ENCODE measurements around the gene PCSK5.

GRCh38 chr9:76313771-76314170 is 423.3 kb downstream of the PCSK5 start:
- TF ChIP-seq CTCF (IDR thresholded peaks at IDR 0.05; ENCODE audit: poor library complexity) (no peak), EZH2 (IDR thresholded peaks at IDR 0.05; ENCODE audit: borderline replicate concordance) (no peak), EZH2phosphoT487 (IDR thresholded peaks at IDR 0.05; ENCODE audit: low read depth, severe bottlenecking, unreplicated experiment) (no peak)
